CD8-positive, alpha-beta memory T cell (primary cell): ENCODE measurements around the gene MPP2. TPM values are rescaled to one million over a fixed set of nuclear protein-coding genes. Genes with fewer than 3 reads are reported as not detected.
A peak's percentile ranks its signal among the peaks of the same experiment; 100 is the strongest.

Experiments
- CTCF ChIA-PET: fragments of 350-600 bp; sonication (Branson Sonifier 250); formaldehyde crosslinking; loops from one replicate; lab custom pipeline; 2021; ENCODE audit warnings: antibody characterized with exemption; lab: Charles Lee
- POLR2A ChIA-PET: fragments of 350-600 bp; sonication (Branson Sonifier 250); formaldehyde crosslinking; loops from one replicate; lab custom pipeline; 2021; ENCODE audit warnings: antibody characterized with exemption; lab: Charles Lee
- DNase-seq, 5 donors: peaks; one replicate each; pipeline versions ENCODE4 v3.0.0 to v3.0.0-alpha.2; 2020 to 2022; ENCODE audit warnings: mixed read lengths in 1 of 5
- H3K27ac ChIP-seq: one replicate; pipeline ENCODE4 v1.7.0; 2013; ENCODE audit warnings: low read depth, mild to moderate bottlenecking, low read length, moderate library complexity
- H3K27me3 ChIP-seq: 2 replicates; pipeline ENCODE4 v1.7.0; 2013; ENCODE audit warnings: low read length, mild to moderate bottlenecking; ENCODE audit not compliant: insufficient read depth, poor library complexity, severe bottlenecking
- H3K36me3 ChIP-seq: 2 replicates; pipeline ENCODE4 v1.7.0; 2013; ENCODE audit warnings: mild to moderate bottlenecking, low read length, moderate library complexity; ENCODE audit not compliant: insufficient read depth
- H3K4me1 ChIP-seq: 2 replicates; pipeline ENCODE4 v1.7.0; 2013; ENCODE audit warnings: mild to moderate bottlenecking, low read length, moderate library complexity; ENCODE audit not compliant: insufficient read depth
- H3K4me3 ChIP-seq: 2 replicates; pipeline ENCODE4 v1.7.0; 2013; ENCODE audit warnings: mild to moderate bottlenecking, low read length
- H3K9me3 ChIP-seq: 2 replicates; pipeline ENCODE4 v1.7.0; 2013; ENCODE audit warnings: mild to moderate bottlenecking, low read length
- H3K27ac Mint-ChIP-seq, 8 donors: one replicate each; pipeline ENCODE4 v1.8.0; 2020 to 2021; ENCODE audit warnings: mixed read lengths in 8 of 8, mild to moderate bottlenecking in 6 of 8, inconsistent platforms in 3 of 8, moderate library complexity in 3 of 8
- H3K27me3 Mint-ChIP-seq, 2 donors: one replicate each; pipeline ENCODE4 v1.8.0; 2020 to 2021; ENCODE audit warnings: mixed read lengths in 2 of 2, mild to moderate bottlenecking in 1 of 2, moderate library complexity in 1 of 2
- H3K36me3 Mint-ChIP-seq, 3 donors: one replicate each; pipeline ENCODE4 v1.8.0; 2020 to 2021; ENCODE audit warnings: mixed read lengths in 3 of 3, inconsistent platforms in 1 of 3, mild to moderate bottlenecking in 1 of 3
- H3K4me1 Mint-ChIP-seq, 3 donors: one replicate each; pipeline ENCODE4 v1.8.0; 2020 to 2021; ENCODE audit warnings: mixed read lengths in 3 of 3, inconsistent platforms in 1 of 3, mild to moderate bottlenecking in 1 of 3
- H3K4me3 Mint-ChIP-seq, 7 donors: one replicate each; pipeline ENCODE4 v1.8.0; 2020 to 2021; ENCODE audit warnings: mixed read lengths in 7 of 7, mild to moderate bottlenecking in 6 of 7, moderate library complexity in 4 of 7, inconsistent platforms in 2 of 7
- H3K9me3 Mint-ChIP-seq, 5 donors: one replicate each; pipeline ENCODE4 v1.8.0; 2020 to 2022; ENCODE audit warnings: mixed read lengths in 5 of 5, mild to moderate bottlenecking in 3 of 5, moderate library complexity in 2 of 5, inconsistent platforms in 1 of 5
- polyA plus RNA-seq: library from polyadenylated mRNA; unstranded; fragments of 300-500 nt; fragmentation: Illumina TruSeq; gene quantifications from one replicate; pipeline ENCODE4 v1.2.3, GENCODE V29; 2021
- total RNA-seq, 2 experiments: library from RNA; stranded (reverse); gene quantifications; one replicate each; pipeline ENCODE4 v1.2.3, GENCODE V29; 2021

The MPP2 gene
- total and polyA plus RNA-seq, 3 experiments from 2014 or later: 0.90 to 1.2 (median 1.1) TPM

DNA sequence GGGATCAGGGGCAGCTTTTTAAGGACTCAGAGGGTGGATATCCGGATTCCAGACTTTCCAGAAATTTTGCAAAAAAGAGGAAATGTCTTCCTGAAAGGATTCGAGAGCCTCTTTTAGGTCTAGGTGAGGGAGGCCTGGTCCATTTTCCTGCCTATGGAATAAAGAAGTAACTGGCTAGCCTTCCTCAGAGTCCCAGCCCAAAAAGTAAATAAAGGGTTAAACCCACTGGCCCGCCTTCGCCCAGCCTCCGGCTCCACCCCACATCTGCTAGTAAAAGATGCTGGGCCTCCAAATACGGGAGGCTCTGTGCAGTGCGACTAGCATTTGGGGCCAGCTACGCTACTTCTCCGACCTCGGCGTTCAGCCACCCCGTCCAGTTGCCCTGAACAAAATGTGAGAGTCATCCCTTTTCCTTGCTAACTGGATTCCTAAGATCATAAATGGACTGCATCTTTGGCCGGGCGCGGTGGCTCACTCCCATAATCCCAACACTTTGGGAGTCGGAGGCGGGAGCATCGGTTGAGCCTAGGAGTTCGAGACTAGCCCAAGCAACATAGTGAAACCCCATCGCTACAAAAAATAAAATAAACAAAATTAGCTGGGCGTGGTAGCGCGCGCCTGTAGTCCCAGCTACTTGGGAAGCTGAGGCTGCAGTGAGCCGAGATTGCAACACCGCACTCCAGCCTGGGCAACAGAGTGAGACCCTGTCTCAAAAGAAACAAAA, 824 bp upstream of the MPP2 start:
- Mint-ChIP-seq H3K27me3 (peaks cover 34 to 35% of the 10 kb centered on the region in 2 donors), H3K9me3 (no peaks in the 10 kb centered on the region), H3K27ac (peak overlapping the region in 4 of 8 donors; percentile 31 to 87 (median 58)), H3K4me3 (peak overlapping the region; percentile 82 to 93 (median 89)), H3K36me3 (no peaks in the 10 kb centered on the region), H3K4me1 (peaks cover 16 to 27% (median 17%) of the 10 kb centered on the region in 3 donors)
- CTCF ChIA-PET: interaction anchor here (1.2 to 3.0 kb wide), 8 partner anchors 10 to 144 kb away, joined by 3 to 26 read pairs (median 7); no protein-coding TSS in a partner anchor
- H3K9me3 ChIP-seq: no peaks in the 10 kb centered on the region
- DNase-seq: peak in 4 of 5 donors; percentile 25 to 68 (median 46)
- POLR2A ChIA-PET: no interaction called here
- peaks cover 21% of the 10 kb centered on the region for H3K4me1 ChIP-seq
- peak overlapping the region; percentile 89 for H3K4me3 ChIP-seq
- peaks cover 14% of the 10 kb centered on the region for H3K27me3 ChIP-seq
- no peak overlapping the region for H3K27ac ChIP-seq
- no peaks in the 10 kb centered on the region for H3K36me3 ChIP-seq

DNA sequence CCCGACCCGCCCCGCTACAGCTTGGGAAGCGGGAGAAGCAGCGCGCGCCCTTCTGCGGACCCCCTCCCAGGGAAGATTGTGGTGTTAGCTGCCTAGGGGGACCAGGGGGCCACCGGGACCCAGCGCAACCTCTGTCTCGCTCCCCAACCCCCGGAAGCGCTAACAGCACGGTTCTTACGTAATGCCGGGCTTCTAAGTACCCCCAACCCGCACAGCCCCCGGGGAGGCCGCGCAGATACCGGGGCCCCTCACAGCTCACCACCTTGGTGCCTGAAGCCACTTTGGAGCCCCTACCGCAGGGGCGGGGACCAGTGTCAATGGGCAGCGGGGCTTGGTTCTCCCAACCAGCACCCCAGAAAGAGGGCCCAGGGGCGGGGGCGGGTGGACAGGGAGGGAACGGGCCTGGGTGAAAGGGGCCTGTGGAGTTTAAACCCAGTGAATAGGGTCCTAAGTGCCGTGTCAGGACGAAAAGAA, 348 bp downstream of the MPP2 start:
- H3K27ac ChIP-seq: peak overlapping the region; percentile 16
- H3K27me3 ChIP-seq: peaks cover 14% of the 10 kb centered on the region
- POLR2A ChIA-PET: no interaction called here
- peaks cover 37 to 38% of the 10 kb centered on the region in 2 donors for H3K27me3 Mint-ChIP-seq
- H3K4me1 ChIP-seq: peaks cover 21% of the 10 kb centered on the region
- CTCF ChIA-PET: interaction anchor here (1.3 to 3.0 kb wide), 4 partner anchors 11 to 37 kb away, joined by 3 to 11 read pairs (median 7); no protein-coding TSS in a partner anchor
- no peaks in the 10 kb centered on the region for H3K36me3 Mint-ChIP-seq
- no peaks in the 10 kb centered on the region for H3K36me3 ChIP-seq
- H3K9me3 Mint-ChIP-seq: no peaks in the 10 kb centered on the region
- H3K4me3 Mint-ChIP-seq: peak overlapping the region; percentile 82 to 93 (median 89)
- no peaks in the 10 kb centered on the region for H3K9me3 ChIP-seq
- H3K4me1 Mint-ChIP-seq: peaks cover 16 to 27% (median 17%) of the 10 kb centered on the region in 3 donors
- peak in 4 of 5 donors; percentile 10 to 63 (median 38) for DNase-seq
- H3K27ac Mint-ChIP-seq: peak overlapping the region in 7 of 8 donors; percentile 68 to 97 (median 86)
- peak overlapping the region; percentile 89 for H3K4me3 ChIP-seq

DNA sequence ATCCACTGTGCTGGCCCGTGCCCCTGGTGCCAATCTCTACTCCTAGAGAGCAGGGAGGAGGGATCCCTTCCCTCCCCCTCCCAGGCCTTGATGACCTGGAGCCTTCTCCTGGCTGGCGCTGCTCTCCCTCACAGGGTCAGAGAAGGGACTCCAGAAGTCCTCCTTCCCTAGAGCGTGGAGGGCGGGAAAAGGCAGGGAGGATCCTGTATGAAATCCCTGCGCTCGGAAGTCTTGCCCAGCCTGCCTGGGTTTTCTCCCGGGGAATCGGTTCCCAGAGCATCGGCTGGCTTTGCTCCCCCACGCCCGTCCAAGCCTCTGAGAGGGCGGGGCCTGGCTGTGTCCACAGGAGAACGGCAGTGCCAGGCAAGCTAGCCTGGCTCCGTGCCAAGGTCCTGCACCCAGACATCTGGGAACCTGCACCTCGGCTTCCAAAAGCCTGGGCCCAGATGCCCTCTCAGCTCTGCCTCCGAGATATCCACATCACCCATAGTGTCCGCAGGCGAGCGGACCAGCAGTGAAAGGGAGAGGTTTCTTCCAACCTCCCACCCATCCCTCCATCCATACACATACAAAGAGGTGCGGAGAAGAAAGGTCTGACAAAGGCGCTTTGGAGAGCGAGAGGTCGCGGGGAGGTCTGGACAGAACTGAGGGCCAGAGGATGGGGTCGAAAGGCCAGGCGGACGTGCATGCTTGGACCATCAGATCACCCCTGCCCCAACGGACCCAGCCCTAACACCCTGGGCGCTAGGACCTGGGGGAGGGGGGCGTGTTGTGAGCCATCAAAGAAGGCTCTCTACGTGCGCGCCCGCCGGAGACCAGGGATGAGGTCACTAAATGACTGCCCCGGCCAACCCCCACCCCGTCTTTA, 1.1 kb downstream of the MPP2 start:
- H3K27ac Mint-ChIP-seq: peak overlapping the region; percentile 8 to 97 (median 86)
- H3K9me3 Mint-ChIP-seq: no peaks in the 10 kb centered on the region
- peak overlapping the region; percentile 82 to 93 (median 89) for H3K4me3 Mint-ChIP-seq
- ChIA-PET CTCF (interaction anchor here (0.6 to 3.0 kb wide), 4 partner anchors 11 to 136 kb away, joined by 3 to 11 read pairs (median 5); no protein-coding TSS in a partner anchor), POLR2A (no interaction called here)
- Histone ChIP-seq H3K27me3 (peaks cover 14% of the 10 kb centered on the region), H3K27ac (no peak overlapping the region), H3K36me3 (no peaks in the 10 kb centered on the region), H3K9me3 (no peaks in the 10 kb centered on the region), H3K4me1 (peaks cover 21% of the 10 kb centered on the region), H3K4me3 (peak overlapping the region; percentile 89)
- H3K27me3 Mint-ChIP-seq: peaks cover 40 to 45% of the 10 kb centered on the region in 2 donors
- H3K36me3 Mint-ChIP-seq: no peaks in the 10 kb centered on the region
- H3K4me1 Mint-ChIP-seq: peaks cover 16 to 28% (median 17%) of the 10 kb centered on the region in 3 donors
- DNase-seq: peak; percentile 18 to 74 (median 28)

DNA sequence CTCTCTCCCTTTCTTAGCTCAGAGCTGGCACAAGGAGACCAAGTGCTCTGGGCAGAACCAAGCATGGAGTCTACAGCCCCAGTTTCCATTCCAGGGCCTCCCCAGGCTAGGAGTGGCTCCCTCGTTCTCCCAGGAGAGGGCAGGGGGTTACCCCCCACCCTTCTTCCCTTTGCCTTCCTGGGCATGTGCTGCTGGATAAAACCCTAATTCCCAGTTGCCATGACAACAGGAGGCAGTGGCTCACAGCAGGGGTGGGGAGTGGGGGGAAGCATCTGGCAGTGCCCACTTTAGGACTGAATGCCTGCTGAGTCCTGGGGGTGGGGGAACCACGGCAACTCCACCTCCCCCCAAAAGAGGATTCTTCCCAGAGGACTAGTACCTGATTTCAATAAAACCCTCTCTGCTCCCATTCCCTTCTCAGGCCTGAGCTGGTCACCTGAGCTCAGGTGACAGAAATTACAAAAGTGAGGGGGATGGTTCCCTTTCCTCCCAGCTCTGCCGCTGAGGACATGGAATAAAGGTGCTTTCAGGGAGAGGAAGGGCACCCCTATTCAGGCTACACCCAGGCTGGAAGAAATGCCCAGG, 1.8 kb downstream of the MPP2 start:
- Mint-ChIP-seq H3K36me3 (no peaks in the 10 kb centered on the region), H3K4me1 (peaks cover 21 to 35% (median 23%) of the 10 kb centered on the region in 3 donors), H3K4me3 (peak overlapping the region in 2 of 7 donors; percentile 19 to 32), H3K27ac (no peak overlapping the region), H3K9me3 (no peaks in the 10 kb centered on the region), H3K27me3 (peaks cover 45 to 53% of the 10 kb centered on the region in 2 donors)
- POLR2A ChIA-PET: no interaction called here
- CTCF ChIA-PET: no interaction called here
- peaks cover 26% of the 10 kb centered on the region for H3K4me1 ChIP-seq
- no peak for DNase-seq
- no peaks in the 10 kb centered on the region for H3K36me3 ChIP-seq
- no peak overlapping the region for H3K4me3 ChIP-seq
- H3K27ac ChIP-seq: no peak overlapping the region
- H3K9me3 ChIP-seq: no peaks in the 10 kb centered on the region
- H3K27me3 ChIP-seq: peaks cover 17% of the 10 kb centered on the region

DNA sequence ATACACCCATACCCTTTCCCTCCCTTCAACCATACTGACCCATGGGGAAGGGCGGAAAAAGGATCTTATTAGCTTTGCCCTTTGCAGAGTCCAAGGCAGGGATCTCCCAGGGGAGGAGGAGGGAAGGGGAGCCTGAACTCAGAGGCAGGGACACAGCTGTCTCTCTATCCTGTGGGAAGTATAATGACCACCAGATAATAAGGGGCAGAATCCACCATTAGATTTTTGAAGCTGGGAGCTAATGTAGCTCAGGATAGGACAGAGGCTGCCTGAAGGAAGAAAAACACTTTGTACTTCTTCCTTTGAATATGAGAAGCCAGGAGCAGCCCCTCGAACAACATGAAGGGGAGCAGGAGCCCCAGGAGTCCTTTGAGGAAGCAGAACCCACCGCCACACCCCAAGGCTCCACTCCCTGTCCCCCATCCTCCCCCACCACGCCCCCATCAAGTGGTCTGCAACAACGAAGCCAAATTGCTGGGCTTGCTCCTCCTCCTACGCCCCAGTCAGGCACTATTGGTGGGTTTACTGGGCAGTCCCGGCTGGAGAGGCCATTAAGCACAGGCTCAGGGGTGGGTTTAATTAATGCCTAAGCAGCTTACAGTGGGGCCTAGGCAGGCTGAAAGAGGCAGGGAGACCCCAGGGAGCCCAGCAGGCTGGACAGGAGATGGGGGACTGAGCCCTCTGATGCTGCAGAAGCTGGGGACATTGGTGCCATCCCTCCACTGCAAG, 5.3 kb downstream of the MPP2 start:
- ChIA-PET POLR2A (no interaction called here), CTCF (interaction anchor here (1.7 to 1.8 kb wide), 2 partner anchors 8 to 22 kb away, joined by 5 to 11 read pairs; no protein-coding TSS in a partner anchor)
- peaks cover 17% of the 10 kb centered on the region for H3K27me3 ChIP-seq

DNA sequence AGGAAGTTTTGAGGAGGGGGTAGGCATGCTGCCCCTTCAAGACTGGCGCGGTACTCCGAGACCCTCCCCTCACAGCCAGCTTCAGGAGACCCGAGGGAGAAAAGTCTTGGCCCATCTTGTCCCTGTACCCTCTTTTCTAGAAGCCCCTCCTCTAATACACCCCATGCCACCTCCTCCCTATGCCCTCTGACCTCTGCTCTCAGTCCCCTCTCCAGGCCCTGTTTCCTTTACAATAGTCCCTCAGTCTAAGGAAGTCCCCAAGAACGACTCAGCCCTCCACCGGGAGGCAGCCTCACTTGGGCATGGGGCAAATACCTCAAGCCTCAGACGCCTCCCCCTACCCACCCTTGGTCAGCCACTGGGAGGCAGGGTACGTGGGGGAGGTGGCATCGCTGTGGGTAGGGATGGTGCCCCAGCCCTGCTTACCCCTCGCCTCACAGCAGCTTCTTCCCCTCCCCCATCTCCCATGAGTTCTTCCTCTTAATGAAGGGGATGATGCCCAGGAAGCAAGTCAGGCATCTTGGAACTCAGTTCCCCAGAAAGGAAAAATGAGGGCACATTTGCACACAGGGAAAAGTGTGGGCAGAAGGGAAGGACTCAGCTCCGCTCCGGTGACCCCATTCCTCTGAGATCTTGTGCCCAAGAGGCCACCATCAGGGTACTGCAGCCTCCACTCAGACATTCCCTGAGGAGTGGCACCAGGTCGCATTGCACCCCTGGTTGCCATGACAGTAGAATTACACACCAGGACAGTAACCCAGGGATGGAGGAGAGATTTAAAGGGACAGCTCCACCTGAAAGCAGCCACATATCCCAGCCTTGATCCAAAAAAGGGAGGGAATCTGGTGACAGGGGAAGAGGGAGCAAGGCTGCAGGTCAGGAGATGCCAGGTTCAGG, 6.2 kb downstream of the MPP2 start:
- Histone ChIP-seq H3K9me3 (no peaks in the 10 kb centered on the region), H3K36me3 (no peaks in the 10 kb centered on the region), H3K27ac (no peak overlapping the region), H3K4me1 (peaks cover 10% of the 10 kb centered on the region), H3K4me3 (peak overlapping the region; percentile 57), H3K27me3 (peaks cover 13% of the 10 kb centered on the region)
- peak overlapping the region in 2 of 8 donors; percentile 58 to 78 for H3K27ac Mint-ChIP-seq
- H3K4me3 Mint-ChIP-seq: peak overlapping the region; percentile 60 to 81 (median 74)
- H3K36me3 Mint-ChIP-seq: no peaks in the 10 kb centered on the region
- no peaks in the 10 kb centered on the region for H3K9me3 Mint-ChIP-seq
- ChIA-PET POLR2A (no interaction called here), CTCF (interaction anchor here (1.7 to 1.8 kb wide), 2 partner anchors 9 to 21 kb away, joined by 5 to 11 read pairs; no protein-coding TSS in a partner anchor)
- peaks cover 53 to 68% of the 10 kb centered on the region in 2 donors for H3K27me3 Mint-ChIP-seq
- no peak for DNase-seq
- H3K4me1 Mint-ChIP-seq: peaks cover 5 to 20% (median 8%) of the 10 kb centered on the region in 3 donors

More for the DNA sequence above, 5.3 kb downstream of the MPP2 start:
- no peaks in the 10 kb centered on the region for H3K9me3 ChIP-seq
- peaks cover 14 to 29% (median 14%) of the 10 kb centered on the region in 3 donors for H3K4me1 Mint-ChIP-seq
- no peaks in the 10 kb centered on the region for H3K36me3 Mint-ChIP-seq
- no peak overlapping the region for H3K4me3 ChIP-seq
- DNase-seq: no peak
- peaks cover 14% of the 10 kb centered on the region for H3K4me1 ChIP-seq
- no peak overlapping the region for H3K4me3 Mint-ChIP-seq
- H3K27ac Mint-ChIP-seq: no peak overlapping the region
- no peak overlapping the region for H3K27ac ChIP-seq
- H3K36me3 ChIP-seq: no peaks in the 10 kb centered on the region
- no peaks in the 10 kb centered on the region for H3K9me3 Mint-ChIP-seq
- peaks cover 59 to 67% of the 10 kb centered on the region in 2 donors for H3K27me3 Mint-ChIP-seq
